Ammon's horn (tissue), 1 donor: ENCODE results near the gene VOPP1.

ENCODE experiments used
- DNase-seq: peaks from one replicate; pipeline ENCODE4 v3.0.0-alpha.2; 2016; ENCODE audit warnings: low spot score

VOPP1 gene

DNA sequence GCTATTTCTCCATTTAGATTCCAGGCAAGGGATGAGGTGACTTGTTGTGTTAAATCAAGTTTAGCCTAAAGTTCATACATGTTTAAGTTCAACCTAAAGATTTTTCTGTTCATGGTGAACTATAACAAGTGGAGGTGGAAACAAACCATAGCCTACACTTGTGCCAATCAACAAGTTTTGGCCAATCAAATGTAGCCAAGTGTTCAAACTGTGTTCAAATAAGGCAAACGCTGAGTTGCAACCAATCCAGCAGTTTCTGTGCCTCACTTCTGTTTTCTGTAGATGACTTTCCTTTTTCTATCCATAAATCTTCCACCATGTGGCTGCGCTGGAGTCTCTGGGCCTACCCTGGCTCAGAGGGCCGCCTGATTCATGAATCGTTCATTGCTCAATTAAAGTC, 4.5 kb upstream of the VOPP1 start:
- no peak for DNase-seq

GRCh38 chr7:55575733-55576132, 3.4 kb upstream of the VOPP1 start:
- no peak for DNase-seq

GRCh38 chr7:55575098-55575497, 2.8 kb upstream of the VOPP1 start:
- DNase-seq = no peak

DNA sequence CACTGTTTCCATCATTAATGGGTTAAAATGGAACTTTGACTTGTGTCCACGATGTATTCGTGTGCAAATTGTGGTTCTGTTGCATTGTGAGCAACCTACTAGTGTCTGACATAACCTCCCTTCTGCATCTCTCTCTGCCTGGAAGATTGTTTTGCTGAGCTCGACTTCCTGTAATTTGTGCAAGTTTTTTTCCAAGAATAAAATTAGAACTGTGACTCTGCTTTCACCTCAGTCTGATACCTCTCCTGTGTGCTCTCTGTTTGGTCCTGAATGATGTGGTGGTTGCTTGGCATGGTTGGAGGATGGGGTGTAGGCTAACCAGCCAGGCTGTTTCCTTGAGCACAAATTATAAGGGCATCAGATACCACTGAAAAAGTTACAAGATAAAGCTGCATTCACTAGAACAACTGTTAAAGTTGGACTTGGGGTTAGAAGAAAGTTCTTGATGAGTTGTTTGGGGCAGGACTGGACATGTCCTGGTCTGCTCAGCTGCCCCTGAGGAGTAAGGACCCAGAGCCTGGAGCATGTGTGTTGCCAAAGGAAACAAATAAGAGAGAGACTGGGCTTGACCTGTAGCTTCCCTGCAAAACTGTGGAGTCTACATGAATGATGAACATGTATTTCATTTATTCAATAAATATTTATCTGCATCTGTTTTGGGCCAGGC, 1.9 kb upstream of the VOPP1 start:
- no peak for DNase-seq

DNA sequence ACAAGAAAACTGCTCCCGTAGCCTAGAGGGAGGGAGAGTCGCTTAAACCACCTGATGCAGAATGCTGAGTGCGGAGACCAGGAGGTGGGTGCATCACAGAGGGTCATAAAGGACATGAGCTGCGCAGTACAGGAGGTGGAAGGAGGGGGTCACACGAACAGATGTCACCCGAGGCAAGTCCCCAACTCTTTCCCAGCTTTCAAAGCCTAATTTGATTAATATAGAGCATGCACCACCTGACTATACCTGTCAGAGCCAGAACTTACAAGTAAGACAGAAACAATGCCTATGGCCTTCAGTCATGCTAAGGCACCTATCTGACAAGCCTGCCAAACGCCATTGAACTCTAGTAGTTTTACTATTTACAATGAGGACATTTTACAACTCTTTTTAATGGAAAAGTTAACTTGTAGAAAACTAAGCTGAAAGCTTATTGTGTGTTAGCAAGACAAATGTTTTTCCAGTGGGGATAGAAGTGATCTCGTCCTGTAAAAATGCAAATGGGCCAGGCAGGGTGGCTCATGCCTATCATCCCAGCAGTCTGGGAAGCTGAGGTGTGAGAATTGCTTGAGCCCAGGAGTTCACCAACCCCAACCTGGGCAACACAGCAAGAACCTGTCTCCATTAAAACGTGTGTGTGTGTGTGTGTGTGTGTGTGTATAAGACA, 1.1 kb upstream of the VOPP1 start:
- DNase-seq = no peak

GRCh38 chr7:55571511-55572377, 558 bp downstream of the VOPP1 start:
- DNase-seq = peak; percentile 53

DNA sequence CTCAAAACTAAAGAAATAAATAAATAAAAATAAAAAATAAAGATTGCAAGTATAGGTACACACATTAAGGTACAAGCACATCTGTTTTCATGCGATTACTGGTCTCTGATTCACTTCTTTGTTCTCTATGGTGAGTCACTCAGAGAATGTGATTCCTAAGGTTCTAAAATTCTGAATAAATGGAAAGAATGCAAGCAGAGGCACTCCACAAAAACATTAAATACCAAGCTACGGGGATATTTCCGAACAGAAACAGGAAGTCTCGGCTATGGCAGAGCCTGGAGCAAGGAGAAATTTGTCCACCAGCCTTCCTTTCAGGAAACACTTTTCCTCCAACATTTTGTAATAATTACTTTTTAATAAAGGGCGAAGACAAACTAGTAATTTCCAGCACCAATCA, 1.4 kb downstream of the VOPP1 start:
- DNase-seq = no peak

GRCh38 chr7:55570218-55570873, 2.0 kb downstream of the VOPP1 start:
- no peak for DNase-seq

DNA sequence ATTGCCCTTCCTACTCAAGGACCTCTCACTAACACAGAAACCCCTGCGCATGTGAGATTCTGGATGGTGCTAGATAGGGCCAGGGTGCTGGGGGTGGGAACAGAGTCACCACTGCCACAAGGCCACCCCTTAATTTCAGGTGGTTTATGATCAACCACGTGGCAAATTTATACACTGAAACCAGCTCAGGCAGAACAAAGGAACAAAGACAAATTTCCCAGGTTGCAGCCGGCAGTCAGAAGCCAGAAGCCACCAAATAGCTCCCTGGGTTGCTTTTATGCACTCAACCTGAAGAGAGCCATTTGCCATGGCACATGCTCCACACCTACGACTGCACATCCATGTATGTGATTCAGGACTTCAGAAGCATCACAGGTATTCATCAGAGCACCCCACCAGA, 2.5 kb downstream of the VOPP1 start:
- no peak for DNase-seq

GRCh38 chr7:55569269-55569663, 3.0 kb downstream of the VOPP1 start:
- no peak for DNase-seq

DNA sequence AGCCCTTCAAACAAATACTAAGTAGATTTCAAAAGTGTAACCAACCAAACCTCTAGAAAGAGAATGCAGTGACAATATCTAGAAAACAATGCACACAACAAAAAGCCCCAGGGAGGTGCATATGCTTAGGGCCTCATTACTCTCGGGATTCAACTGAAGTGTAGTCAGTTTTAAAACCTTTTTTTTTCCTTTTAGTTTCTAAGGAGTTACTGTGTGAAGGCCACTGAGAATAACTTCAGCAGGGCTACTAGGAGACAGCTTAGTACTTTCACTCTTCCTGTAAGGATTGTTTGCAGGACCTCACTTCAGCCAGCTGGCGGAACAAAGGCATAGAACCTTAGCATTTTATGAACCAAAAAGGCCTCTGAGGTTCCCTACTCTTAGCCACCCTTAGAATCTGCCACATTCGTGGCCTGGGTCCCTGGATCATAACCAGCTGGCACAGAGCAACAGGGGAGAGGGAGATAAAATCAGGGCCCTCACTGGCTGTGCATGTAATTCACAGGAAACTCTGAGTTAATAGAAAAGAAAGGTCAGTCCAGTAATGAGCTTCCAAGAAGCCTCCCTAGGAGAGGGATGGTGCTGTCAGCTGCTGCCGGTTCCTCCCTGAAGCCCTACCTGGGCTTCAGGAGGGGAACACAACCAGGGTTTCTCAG, 3.6 kb downstream of the VOPP1 start:
- no peak for DNase-seq

GRCh38 chr7:55567571-55567970, 4.7 kb downstream of the VOPP1 start:
- DNase-seq = no peak

DNA sequence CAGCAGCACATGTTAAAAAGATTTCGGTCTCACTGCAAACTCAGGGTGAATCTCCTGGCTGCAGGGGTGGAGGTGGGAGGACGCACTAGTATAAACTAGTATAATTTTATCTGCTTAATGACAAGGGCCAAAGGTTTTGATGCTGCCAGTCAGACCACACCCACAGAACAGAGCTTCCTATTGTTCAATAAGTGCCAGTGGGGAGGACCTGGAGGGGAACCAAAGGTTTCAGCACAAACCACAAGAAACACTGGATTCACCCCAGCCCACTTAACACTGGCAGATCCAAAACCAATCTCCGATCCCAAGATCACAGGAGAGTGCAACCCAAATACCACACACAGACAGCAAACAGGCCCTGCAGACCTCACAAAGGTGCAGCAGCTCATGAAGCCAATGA, 6.6 kb downstream of the VOPP1 start:
- DNase-seq = no peak

DNA sequence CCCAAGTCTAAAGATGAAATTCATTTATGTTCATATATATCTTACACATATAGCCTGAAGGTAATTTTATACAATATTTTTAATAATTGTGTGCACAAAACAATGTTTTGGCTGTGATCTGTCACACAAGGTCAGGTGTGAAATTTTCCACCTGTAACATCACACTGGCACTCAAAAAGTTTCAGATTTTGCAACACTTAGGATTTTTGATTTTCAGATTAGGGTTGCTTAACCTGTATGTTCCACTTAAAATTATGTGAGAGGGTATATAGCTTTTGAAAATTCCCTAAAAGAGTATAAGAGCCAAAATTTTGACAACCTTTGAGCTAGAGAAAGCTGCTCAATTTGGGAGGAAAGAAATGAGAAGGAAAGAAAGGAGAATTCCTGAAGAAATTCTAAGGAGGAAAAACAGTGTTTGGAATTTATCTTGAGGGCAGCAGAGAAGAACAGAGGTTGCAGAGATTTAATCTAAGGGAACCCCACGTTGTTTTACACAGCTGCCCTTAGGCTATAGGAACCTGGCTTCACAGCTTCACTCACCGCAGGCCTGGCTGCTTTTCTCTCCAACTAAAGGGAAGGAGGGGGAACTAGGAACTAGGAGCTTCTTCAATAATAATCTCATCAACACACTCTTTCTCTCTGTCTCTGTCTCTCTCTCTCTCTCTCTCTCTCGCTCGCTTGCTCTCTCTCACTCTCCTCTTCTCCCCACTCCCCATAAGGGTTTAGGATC, 8.5 kb downstream of the VOPP1 start:
- no peak for DNase-seq

DNA sequence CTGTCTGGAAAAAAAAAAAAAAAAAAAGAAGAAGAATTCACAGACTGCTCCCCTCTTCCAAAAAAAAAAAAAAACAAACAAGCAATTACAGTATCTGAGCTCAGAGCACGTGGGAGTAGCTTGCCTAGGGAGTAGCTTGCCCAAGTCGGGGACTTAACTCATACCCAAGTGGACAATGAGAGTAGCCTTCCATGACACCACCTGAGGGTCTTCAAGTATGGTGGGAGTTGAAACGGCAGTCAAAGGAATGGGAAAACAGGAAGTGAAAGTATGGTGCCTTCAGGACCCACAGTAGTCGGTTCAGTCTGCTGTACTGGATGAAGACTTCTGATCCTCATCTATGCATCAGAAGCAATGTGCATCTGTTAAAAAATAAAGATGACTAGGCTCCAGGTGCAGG, 10.6 kb downstream of the VOPP1 start:
- DNase-seq = no peak

DNA sequence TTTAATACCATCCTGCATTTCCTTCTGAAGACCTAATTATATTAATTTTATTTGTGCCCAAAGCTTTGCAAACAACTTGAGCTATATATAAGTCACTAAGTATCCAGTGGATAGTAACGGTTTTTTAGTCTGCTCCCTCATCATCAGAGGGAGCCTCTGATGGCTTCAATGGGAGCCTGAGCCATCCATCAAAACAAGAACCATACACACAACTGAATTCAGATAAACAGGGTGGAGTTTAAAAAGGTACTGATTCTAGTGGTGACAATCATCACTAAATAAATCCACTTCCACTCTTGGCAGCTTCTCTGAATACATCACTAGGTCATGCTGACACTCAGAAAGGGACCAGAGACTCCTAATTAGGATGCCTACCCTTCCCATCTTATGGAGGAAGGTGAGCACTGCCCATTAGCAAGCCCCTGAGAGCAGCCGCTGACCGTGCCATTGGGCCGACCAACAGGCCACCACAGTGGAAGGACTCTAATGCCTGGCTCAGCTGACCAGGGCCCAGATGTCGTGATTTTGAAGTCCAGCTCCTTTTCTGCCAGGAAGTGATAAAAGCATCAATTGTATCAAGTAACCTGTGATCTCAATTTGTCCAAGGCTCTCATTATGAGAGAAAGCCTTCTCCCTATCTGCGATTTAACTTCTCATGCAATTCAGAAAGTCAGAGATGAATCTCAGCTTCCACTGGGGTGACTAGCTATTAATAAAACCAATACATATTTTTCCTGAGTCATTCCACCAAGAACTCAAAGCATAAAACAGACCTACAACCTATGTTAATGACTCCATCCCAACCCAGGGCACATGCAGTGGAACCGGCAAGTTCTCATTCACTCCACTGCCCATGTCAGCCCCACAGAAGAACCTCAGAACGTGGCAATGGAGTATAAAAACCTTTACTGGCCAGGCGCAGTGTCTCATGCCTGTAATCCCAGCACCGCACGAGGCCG, 13.1 kb downstream of the VOPP1 start:
- no peak for DNase-seq

DNA sequence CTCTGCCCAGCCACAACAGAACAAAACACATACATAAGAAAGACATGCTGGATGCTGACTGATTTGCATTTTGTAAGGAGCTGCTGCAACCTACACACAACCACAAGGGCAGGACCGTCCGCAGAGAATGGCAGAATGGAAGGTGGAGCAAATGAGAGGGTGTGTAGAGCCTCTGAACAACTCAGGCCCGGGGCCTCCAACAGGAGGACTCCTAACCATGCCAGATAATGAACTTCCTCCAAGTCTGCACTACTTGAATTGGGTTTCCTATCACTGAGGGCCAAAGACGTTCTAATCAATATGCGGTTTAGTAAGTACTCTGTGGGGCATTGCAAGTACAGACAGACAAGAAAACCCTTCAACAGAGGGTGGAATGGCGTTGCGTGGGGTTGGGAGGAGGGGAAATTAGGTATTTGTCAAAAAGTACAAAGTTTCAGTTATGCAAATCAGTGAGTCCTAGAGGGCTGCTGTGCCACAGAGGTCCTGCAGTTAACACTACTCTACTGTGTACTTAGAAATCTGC, 14.6 kb downstream of the VOPP1 start:
- no peak for DNase-seq

DNA sequence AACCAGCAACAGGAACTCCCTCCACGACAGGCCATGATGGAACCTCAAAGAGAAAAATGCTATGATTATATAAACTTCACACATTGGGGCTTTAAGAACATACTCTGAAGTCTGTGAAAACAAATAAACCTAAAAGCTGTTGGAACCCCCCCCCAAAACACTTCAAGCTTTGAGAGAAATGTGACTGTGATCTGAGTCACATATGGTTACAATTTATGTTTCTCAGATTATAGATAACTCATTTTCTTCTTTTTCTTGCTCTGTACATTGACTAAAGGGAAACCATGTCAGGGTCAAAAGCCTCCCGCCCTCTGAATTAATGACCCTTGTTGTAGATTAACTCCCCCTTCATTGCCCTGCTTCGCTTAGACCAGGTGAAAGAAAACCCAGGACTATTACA, 15.8 kb downstream of the VOPP1 start:
- DNase-seq = no peak

DNA sequence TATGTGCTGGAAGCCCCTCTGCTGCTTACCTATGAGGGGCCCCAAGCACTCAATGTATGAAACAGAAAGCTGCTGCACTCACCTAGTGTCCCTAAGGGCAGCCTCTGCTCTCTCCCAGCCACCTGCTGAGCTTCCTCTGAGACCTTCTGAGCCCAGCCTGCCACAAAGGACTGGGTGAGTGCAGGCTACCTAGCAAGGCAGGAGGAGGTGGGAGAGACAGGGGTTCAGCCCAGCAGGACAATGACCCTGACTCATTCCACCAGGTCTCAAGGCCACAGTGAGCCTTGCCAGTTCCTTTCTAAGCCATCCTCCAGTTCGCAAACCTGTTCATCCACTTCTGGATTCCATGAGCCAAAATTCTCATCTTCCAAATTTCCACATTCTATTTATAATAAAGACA, 16.3 kb downstream of the VOPP1 start:
- DNase-seq = no peak

GRCh38 chr7:55555160-55555559, 17.1 kb downstream of the VOPP1 start:
- DNase-seq = no peak
